NCI-H1105 (cell line): ENCODE measurements around the gene RNF212.

Source experiments
- DNase-seq: peaks from one replicate; lab custom pipeline; 2025; lab: John Stamatoyannopoulos, UW

The RNF212 gene

DNA sequence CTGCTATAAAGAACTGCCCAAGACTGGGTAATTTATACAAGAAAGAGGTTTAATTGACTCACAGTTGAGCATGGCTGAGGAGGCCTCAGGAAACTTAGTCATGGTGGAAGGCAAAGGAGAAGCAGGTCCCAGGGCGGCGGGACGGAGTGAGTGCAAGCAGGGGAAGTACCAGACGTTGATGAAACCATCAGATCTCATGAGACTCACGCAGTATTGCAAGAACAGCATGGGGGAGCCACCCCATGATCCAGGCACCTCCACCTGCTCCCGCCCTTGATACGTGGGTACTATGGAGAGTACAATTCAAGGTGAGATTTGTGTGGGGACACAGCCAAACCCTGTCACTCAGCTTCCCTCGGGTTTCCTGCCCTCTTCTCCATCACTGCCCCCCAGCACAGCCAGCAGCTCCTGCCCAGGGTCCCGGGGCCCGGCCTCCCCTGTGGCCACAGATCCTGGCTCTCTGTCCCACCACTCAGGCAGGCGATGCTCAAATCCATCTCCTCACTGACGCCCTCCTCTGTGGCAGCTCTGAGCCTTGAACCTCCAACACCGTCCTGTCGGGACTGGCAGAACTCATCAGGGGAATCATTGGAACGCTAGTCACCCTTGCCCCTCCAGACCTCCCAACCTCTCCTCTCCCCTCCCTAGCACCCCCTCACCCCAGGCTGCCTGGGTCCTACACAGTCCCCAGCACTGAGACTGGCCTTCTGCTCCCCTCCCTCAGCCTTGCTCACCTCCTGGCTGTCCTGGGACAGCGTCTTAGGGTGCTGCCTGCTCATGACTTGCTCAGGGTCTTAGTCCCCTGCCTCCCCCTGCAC lies 64.4 kb downstream of the RNF212 start:
- no peak for DNase-seq

DNA sequence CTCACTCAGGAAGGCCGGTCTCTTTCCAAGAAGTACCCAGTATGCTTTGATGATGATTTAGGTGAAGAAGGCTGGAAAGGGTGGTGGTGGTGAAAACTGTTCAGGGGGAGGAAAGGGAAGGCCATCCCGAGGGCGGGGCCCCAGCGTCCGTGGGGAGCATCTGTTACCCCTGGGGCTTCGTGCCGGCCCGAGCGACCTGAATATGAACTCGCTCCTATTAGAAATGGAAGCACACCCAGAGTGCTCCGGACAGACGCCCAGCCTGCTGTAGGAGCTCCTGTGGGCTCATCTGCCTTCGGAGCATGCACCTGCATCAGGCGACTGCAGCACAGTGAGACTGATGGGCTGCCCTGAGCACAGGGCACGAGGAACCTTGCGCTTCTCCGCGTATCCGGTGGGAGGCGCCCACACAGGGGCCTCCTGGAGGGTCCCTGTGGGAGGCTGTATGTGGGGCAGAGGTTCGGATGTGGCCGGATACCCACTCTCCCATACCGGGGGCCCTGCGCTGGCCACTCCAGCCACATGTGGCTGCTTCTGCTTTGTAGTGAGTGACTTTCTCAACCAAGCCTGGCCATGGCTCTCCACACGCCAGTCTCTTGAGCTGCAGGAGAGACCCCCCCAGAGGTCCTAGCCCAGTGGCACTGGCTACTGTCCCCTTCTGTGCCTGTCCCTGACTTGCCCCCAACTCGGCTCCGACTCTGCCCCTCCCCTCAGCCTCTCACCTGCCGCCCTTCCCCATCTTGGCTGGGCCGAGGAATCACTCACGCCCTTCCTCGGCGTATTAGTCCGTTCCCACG lies 65.2 kb downstream of the RNF212 start:
- DNase-seq, result no peak

DNA sequence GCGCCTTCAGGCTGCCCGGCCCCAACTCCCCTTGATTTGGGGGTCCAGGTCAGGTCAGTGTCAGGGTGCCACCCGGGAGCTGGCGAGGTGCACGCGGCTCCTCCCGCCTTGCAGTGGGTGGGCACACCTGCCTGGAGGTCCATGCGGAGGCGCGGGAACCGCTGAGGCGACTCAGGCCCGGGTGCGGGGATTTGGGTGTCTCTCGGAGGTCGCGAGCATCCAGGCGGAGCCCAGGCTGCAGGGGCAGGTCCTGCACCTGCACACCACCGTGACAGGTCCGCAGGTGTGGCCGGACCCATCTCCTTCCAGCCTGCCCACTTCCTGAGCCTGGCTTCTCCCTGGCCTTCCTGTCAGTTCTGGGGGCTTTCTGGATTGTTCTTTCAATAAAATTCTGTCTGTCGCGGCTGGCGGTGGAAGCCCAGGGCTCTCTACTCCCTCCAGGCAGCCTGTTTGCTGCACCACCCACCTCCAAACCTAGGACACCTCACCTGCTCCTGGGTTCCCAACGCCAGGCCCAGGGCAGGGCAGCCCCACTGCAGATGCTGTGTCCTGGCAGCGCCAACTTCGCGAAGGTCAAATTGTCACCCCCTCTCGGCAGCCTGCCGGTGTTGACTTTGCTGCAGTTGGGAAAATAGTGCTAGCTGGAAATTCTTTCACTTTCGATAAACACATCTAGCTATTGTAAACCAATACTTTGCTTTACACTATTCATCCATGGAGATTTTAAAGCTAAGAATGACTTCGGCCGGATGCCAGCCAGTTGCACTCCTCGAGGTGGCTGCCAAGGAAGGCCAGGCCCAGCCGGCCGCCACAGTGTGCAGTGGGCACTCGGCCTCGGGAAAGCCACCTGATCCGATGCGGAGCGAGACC lies 66.0 kb downstream of the RNF212 start:
- DNase-seq, result no peak

DNA sequence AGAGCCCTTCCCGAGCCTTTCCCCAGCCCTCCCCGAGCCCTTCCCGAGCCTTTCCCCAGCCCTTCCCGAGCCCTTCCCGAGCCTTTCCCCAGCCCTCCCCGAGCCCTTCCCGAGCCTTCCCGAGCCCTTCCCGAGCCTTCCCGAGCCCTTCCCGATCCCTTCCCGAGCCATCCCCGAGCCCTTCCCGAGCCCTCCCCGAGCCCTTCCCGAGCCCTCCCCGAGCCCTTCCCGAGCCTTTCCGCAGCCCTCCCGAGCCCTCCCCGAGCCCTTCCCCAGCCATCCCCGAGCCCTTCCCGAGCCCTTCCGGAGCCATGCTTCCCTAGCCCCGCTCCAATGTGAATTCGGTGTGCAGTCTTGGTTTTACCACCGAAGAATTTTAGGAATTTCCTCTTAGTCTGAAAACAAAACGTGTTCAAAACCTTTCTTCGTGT lies 66.8 kb downstream of the RNF212 start:
- peak; percentile 43 for DNase-seq

DNA sequence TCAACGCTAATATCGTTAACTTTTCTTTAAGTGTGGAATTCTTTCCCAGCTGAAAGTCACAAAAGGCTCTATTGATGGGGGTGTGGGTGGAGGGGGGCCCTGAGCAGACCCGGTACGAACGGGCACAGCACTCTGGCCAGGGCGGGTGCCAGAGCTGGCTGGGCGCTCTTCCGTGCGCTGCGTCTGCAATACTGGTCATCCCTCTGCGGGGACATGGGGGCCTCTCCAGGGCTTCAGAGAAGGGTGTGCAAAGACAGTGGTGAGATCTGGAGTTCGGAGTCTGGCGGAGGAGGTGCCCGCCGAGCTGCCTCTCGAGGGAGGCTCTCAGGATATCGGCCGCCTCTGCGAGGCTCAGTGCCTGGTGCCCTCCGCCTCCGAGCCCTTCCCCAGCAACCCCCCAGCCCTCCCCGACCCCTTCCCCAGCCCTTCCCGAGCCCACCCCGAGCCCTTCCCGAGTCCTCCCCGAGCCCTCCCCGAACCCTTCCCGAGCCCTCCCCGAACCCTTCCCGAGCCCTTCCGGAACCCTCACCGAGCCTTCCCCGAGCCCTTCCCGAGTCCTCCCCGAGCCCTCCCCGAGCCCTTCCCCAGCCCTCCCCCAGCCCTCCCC lies 67.7 kb downstream of the RNF212 start:
- no peak for DNase-seq

DNA sequence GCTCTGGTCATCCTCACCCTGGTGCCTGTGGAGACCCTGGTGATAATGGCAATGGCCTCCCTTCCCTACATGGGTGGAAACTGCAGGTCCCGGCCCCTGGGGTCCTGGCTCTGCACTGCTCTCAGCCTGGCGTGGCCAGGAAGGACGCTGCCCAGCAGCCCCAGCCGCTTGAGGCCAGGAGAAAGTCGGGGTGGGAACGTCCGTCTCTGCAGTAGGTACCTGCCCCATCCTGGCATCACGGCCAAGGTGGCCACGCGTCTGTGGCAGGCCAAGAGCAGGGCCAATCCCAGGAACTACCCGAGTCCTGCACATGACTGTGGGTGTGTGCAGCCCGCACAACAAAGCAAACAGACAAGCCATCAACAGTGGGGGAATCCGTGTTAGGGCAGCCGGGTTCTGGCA lies 68.2 kb downstream of the RNF212 start:
- DNase-seq, result no peak

DNA sequence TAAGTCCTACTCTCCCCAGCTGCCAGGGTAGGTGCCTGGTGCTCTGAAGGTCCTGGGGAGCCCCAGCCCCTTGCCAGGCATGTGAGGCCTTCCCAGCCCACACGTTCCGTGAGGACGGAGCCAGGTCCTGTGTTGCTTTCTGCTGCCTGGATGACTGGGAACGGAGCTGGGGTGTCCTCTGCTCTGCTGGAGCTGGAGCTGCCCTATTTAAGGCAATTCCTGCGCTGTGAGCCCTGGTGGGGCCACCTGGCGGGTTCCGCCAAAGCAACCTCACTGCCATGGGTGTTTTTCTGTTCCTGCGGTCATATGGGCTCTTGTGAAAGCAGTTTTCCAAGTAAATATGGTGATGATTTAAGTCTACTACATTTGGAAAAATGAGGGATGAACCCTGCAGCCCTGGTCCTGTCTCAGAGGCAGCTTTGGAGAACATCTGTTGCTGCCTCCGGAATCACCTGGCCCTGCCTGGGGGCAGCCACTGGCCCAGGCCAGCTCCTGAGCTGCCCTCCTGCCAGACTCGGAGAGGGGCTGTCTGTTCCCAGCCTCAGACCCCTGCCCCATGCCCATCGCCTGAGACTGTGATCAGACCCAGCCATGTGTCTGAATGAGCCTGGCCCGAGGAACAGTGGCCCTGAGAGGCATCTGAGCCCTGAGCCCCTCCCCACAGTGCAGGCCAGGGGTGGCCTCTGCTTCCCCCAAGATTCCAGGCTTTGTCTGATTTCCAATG lies 68.7 kb downstream of the RNF212 start:
- no peak for DNase-seq

DNA sequence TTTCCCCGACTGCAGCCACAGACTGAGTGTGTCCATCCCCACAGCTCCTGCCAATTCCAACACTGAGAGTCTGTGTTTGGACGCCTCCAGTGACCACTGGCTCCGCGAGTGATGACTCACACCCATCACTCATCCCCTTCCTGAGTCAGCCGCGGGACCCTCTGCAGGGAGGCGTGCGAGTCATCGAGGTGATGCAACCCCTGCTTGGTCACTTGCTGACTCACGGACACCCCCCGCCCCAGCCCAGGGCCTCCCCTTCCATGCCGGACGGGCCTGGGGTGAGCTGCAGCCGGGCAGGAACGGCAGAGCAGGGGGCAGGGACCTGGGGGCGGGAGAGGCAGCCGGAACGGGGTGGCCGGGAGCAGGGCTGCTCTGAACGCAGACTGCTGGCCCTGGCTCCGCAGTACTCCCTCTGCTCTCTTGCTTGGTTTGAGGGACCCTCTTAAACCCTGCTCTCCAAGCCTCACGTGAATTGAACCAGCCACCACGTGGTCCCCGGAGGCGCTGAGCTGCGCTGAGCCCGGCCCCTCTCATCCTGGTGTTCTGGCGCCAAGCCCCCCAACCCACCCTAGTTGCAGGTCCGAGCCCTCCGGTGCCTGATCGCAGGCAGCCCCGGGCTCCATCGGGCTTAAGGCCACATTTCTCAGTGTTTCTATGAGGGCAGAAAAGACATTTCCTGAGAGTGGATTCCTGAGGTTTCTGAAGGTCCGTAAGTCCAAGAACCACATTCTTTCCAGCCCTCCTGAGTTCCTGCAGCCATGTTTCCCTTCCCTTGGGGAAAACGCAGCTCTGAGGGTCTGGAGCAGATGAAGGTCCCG lies 69.5 kb downstream of the RNF212 start:
- DNase-seq, result no peak

DNA sequence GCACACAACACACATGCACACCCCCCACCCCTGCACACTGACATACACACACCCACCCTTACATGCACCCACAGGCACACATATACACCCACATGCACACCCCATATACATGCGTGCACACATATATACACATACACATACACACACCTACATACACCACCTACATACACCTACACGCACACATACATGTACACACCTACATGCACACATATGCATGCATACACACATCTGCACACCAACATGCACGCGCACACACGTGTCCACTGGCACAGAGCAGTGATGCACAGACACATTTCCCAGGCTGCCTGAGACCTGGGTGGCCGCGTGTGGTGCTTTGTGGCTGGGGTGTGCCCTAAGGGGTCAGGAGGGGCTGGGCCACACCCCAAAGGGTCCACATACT lies 70.2 kb downstream of the RNF212 start:
- DNase-seq, result no peak

DNA sequence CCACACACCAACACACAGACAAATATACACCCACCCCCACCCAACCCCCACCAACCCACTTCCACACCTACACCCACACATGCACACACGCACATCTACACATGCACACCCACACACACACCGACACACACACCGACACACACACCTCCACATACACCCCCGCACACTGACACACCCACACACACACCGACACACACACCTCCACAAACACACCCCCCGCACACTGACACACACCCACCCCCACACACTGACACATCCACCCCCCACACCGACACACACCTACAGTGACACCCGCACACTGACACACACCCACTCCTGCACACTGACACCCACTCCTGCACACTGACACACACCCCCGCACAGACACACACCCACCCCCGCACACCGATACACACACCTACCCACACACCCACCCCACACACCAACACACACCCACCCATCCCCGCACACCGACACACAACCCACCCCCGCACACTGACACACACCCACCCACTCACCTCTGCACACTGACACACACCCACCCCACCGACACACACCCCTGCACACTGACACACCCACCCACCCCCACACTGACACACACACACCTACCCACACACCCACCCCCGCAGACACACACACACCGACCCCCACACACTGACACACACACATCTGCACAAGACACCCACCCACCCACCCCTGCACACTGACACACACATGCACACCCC lies 70.9 kb downstream of the RNF212 start:
- DNase-seq, result no peak

DNA sequence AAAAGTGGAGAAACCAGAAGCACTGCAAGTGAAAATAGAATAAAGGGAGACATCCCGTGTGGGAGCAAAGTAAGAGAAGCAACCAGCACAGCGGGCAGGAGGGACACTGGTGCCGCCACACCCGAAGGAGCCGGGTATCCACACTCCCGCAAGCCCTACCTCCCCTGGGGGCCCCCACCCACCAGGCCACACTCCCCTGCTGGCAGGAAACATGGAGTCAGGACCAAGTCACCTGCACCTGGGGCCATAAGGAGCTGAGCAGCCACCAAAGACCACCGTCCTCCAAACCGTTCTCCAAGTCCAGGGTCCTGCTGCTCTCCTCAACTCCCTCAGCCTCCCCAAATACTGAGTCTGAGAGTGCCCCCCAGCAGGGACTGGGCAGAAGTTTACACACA lies 71.4 kb downstream of the RNF212 start:
- no peak for DNase-seq

DNA sequence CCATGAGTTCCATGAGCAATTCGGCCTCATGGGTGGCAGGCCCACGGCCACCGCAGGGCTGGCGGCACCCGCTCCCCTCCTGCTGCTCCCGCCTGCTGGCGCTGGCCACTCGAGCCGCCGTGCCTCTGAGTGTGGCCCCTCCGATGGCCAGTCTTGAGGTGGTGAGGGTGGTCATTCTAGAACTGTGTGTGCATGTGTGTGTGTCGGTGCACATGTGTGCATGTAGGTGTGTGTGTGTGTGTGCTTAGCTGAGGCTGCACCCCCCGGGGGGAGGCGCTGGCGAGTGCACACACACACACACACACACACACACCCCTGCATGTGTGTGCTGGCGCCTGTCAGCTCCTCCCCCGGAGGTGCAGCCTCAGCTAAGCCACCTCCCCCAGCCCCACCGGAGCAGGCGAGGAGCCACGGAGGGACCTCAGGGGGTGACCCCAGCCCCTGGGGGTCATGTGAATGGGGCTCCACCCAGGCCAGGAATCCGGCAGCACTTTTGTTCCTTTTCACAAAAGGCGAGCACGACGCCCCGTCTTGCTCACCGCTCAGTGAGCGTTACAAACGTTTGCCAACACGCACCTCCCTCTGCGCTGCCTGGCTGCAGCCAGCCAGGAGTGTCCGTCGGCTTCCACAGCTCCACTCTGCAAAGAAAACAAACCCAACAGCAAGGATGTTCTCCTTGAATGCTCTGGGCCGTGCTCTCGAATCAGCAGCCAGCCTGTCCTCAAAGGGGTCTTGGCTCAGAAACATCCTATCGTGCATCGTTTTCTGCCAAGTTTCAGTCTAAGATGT lies 72.0 kb downstream of the RNF212 start:
- DNase-seq, result no peak

DNA sequence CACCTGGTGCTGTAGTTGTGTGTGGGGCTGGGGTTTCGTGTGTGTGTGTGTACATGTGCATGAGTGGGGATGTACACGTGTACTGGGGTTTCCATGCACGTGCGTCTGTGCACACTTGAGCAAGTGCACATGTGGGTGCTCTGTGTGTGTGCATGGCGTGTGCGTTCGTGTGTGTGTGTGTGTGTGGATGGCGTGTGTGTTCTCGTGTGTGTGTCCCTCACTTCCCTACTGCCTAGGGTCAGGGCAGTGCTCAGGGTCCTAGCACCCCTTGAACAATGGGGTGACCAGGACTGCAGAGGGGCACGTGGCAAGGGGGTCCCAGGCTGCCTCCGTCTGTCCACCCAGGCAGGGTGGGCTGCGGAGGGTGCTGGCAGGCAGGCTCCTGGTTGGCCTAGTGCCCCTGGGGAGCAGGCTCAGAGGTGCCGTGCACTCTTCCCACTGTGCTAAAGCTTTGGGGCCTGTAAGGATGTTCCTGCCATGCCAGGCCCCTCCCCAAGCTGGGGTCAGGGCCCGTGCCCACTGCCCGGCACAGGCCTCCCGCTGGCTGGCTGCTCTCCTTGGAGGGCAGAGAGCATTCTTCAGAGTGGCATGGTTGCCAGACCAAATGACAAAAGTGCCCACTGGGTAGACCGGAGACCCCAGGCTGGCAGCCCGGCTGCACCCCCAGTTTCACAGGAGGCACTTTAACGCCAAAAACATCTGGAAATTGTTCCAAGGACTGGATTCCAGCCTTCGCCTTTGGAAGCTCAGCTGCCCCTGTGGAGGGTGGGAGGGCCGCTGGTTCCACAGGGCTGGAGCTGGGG lies 72.8 kb downstream of the RNF212 start:
- no peak for DNase-seq

DNA sequence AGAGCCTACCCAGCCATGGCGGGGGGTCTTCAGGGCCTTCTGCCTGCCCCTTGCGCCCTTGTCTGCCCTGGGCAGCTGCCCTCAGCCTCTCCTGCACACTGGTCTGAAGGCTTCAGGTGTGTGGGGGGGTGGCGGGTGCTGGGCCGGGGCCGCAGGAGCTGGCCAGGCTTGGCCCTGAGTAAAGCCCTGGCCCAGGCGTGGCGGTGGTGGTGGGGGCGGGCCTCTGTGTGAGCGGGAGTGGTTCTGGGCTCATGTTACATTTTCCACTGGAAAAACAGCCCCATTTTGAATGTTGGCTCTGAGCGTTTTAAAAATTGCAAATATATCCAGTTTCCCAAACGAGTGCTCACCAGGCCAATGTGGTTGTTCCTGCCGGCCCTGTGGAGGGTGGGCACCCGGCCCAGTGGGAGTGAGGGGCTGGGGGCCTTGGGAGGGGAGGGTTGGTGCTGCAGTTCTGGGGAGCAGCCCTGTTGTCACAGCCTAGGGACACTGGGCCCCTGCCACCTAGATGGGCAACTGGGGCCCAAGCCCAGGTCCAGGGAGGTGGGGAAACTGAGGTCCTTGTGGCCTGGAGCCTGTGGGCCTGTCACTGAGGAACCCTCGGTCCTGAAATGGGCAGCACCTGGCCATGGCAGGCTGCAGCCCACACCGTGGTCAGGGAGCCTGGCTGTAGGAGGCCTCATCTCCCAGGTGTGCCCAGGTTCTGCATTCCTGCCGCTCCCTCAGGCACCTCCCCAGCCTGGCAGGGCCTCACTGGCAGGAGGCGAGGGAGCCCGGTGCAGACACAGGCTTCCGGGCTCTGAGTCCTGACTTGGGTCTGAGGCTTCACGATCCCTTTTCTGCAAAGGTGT lies 73.6 kb downstream of the RNF212 start:
- no peak for DNase-seq

DNA sequence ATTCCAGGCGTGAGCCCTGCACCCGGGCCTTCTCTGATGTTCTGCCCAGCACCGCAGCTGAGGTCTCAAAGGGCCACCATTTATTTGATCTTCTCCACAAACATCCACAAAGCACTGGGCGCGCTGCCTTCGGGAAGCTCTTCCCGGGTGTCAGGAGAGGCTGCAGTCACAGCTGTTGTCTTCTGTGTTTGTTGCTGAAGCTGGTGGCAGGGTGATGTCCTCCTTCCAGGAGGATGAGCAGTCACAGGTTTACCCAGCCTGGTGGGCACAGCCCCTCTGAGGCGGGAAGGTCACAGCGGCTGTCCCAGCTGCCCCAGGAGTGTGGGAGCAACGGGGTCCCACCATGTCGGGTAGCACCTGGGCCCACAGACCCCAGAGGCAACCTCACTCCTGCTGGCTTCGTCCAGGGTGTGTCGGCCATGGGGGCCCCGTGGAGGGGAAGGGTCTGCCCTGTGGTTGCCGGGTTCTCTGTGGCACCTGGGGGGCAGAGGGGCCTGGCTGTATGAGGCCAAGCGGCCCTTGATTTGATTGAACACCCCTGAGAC lies 74.3 kb downstream of the RNF212 start:
- DNase-seq, result no peak

DNA sequence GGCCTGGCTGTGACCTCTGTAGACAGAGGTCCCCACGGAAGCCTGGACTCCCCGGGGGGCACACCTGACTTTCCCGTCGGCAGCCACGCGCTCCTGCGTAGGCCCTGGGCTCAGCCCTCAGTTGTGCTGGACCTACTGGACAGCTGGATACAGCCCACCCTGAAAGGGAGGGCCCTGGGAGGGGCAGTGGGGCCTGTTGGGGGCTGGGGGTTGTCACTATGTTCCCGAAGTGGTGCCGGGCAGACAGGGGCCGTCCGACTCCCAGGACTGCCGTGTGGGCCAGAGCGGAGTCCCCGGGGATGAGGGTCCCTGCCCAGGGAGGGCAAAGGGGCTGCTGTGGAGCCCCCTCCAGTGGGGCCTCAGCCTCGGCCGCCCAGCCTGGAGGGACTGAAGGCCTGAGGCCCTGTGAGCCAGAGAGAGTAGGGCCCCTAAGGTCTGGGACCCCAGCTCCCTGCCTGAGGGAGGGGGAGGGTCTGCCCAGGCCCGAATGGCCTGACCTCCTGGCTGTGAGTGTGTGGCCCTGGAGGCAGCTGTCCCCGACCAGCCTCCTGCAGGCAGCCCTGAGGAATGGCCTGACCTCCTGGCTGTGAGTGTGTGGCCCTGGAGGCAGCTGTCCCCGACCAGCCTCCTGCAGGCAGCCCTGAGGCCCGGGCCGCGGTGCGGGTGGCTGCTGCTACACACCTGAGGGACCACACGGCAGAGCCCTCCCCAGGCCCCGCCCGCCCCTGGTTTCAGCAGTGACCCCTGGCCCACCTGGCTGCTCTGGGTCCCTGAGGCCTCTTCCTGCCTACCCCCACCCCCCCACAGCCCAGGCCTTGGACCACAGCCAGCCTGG lies 76.2 kb downstream of the RNF212 start:
- DNase-seq, result no peak
